SK-N-SH (cell line): ENCODE results near the gene GOLM1. TPM values are rescaled to one million over a fixed set of nuclear protein-coding genes. Genes with fewer than 3 reads are reported as not detected.
"Not testable (repeated sequence)": the region's sequence is repeated elsewhere in the genome, so short reads cannot be mapped to it uniquely, and the experiment has no call there.

Source experiments
- CTCF ChIA-PET: fragments of 300-600, 350-600 bp; formaldehyde crosslinking; extraction: SDS; loops from one replicate; lab custom pipeline; 2021; lab: Yijun Ruan, JAX
- POLR2A ChIA-PET: fragments of 350-600 bp; sonication (Branson Sonifier 250); formaldehyde crosslinking; extraction: SDS; loops from one replicate; lab custom pipeline; 2020; ENCODE audit warnings: antibody characterized with exemption, inconsistent platforms; lab: Yijun Ruan, JAX
- DNase-seq: peaks from one replicate; pipeline ENCODE4 v3.0.0; 2012
- H2AFZ ChIP-seq: fragments of 200-600 bp; sonication (generic); 2 replicates; pipeline ENCODE4 v1.8.1; 2016; ENCODE audit warnings: antibody characterized with exemption, mild to moderate bottlenecking, low read depth
- H3F3A ChIP-seq: fragments of 200-600 bp; sonication (generic); replicated peaks from 2 replicates; pipeline ENCODE3; 2016; ENCODE audit warnings: antibody characterized with exemption, mild to moderate bottlenecking; ENCODE audit not compliant: insufficient read depth
- H3K27ac ChIP-seq, 2 experiments: fragments of 200-500 bp in 1 of 2; fragments of 200-600 bp in 1 of 2; sonication (Bioruptor generic) in 1 of 2; sonication (generic), shearing (Covaris generic) in 1 of 2; 2 replicates each; pipeline versions ENCODE4 v1.5.1 to v1.6.1; 2014 to 2016; ENCODE audit warnings: low read depth in 2 of 2, inconsistent platforms in 1 of 2, low read length in 1 of 2, mild to moderate bottlenecking in 1 of 2, mixed read lengths in 1 of 2
- H3K27me3 ChIP-seq: fragments of 200-600 bp; sonication (generic), shearing (Covaris generic); 2 replicates; pipeline ENCODE4 v1.6.1; 2016; ENCODE audit warnings: mixed run types; ENCODE audit not compliant: insufficient read depth
- H3K36me3 ChIP-seq, 2 experiments: fragments of 200-500 bp in 1 of 2; fragments of 200-600 bp in 1 of 2; sonication (Bioruptor generic) in 1 of 2; sonication (generic) in 1 of 2; replicated peaks in 1 of 2; 2 replicates each; pipeline versions ENCODE3 to v1.5.1; 2014 to 2016; ENCODE audit warnings: low read length in 1 of 2, mild to moderate bottlenecking in 1 of 2; ENCODE audit not compliant: insufficient read depth in 2 of 2, control insufficient read depth in 1 of 2
- H3K4me1 ChIP-seq, 2 experiments: fragments of 200-500 bp in 1 of 2; fragments of 200-600 bp in 1 of 2; sonication (Bioruptor generic) in 1 of 2; sonication (generic), shearing (Covaris generic) in 1 of 2; 2 replicates each; pipeline versions ENCODE4 v1.5.1 to v1.6.1; 2014 to 2016; ENCODE audit warnings: low read depth in 1 of 2, low read length in 1 of 2, mixed run types in 1 of 2; ENCODE audit not compliant: insufficient read depth in 2 of 2, control insufficient read depth in 1 of 2
- H3K4me2 ChIP-seq: fragments of 200-600 bp; sonication (generic), shearing (Covaris generic); 2 replicates; pipeline ENCODE4 v1.6.1; 2017; ENCODE audit warnings: mixed run types
- H3K4me3 ChIP-seq, 2 experiments: fragments of 200-500 bp in 1 of 2; fragments of 200-600 bp in 1 of 2; sonication (Bioruptor generic) in 1 of 2; sonication (generic), shearing (Covaris generic) in 1 of 2; 2 replicates each; pipeline versions ENCODE4 v1.5.1 to v1.8.1; 2014 to 2016; ENCODE audit warnings: low read depth in 2 of 2, inconsistent platforms in 1 of 2, low read length in 1 of 2, mild to moderate bottlenecking in 1 of 2, mixed read lengths in 1 of 2, moderate library complexity in 1 of 2
- H3K79me2 ChIP-seq: fragments of 200-600 bp; sonication (generic); 2 replicates; pipeline ENCODE4 v1.8.1; 2017; ENCODE audit warnings: mild to moderate bottlenecking; ENCODE audit not compliant: insufficient read depth
- H3K9ac ChIP-seq: fragments of 200-600 bp; sonication (generic); 2 replicates; pipeline ENCODE4 v1.6.1; 2017; ENCODE audit warnings: mixed run types
- H3K9me2 ChIP-seq: fragments of 200-600 bp; sonication (generic); 2 replicates; pipeline ENCODE4 v1.6.1; 2017; ENCODE audit warnings: mixed run types
- H3K9me3 ChIP-seq: fragments of 200-600 bp; sonication (generic); 2 replicates; pipeline ENCODE4 v1.6.1; 2017; ENCODE audit warnings: mixed run types, mild to moderate bottlenecking, moderate library complexity
- H4K20me1 ChIP-seq: fragments of 200-600 bp; sonication (generic); 2 replicates; pipeline ENCODE4 v1.6.1; 2017; ENCODE audit warnings: mild to moderate bottlenecking, mixed run types; ENCODE audit not compliant: insufficient read depth
- EP300 ChIP-seq, 2 experiments: IDR thresholded peaks; 2 replicates each; pipeline versions ENCODE4 v1.4.0 to v1.6.1; 2012; ENCODE audit warnings: borderline replicate concordance in 1 of 2, low read depth in 1 of 2, low read length in 1 of 2
- MXI1 ChIP-seq: IDR thresholded peaks from 2 replicates; pipeline ENCODE4 v1.6.1; 2012; ENCODE audit warnings: mild to moderate bottlenecking, low read depth, low read length, improper control_type of control experiment
- WGBS: methylation state at CpG from one replicate; pipeline ENCODE4 v1.1.6; 2017; ENCODE audit warnings: low lambda C conversion rate; 5-methylcytosine and 5-hydroxymethylcytosine counted together
- polyA plus RNA-seq, 3 experiments: library from polyadenylated mRNA; depleted of rRNA; stranded (reverse); fragments of >200 nt; gene quantifications; 2 replicates each; pipeline ENCODE4 v1.2.3, GENCODE V29; 2012
- TF ChIP-seq, protein P1 (sequence below): IDR thresholded peaks from 2 replicates; pipeline ENCODE4 v1.6.1; 2012; ENCODE audit warnings: mild to moderate bottlenecking, low read depth, low read length, moderate library complexity
- TF ChIP-seq, protein P2 (sequence below): fragments of 150-350 bp; IDR thresholded peaks from 2 replicates; pipeline ENCODE4 v1.6.1; 2016; ENCODE audit warnings: mild to moderate bottlenecking, low read depth, low read length
- TF ChIP-seq, protein P3 (sequence below): IDR thresholded peaks from 2 replicates; pipeline ENCODE4 v1.4.0; 2012; ENCODE audit warnings: low read depth

The GOLM1 gene
- polyA plus RNA-seq, 1 of the 3 experiments (the other 2 are of a cell fraction), result 69.8 TPM

DNA sequence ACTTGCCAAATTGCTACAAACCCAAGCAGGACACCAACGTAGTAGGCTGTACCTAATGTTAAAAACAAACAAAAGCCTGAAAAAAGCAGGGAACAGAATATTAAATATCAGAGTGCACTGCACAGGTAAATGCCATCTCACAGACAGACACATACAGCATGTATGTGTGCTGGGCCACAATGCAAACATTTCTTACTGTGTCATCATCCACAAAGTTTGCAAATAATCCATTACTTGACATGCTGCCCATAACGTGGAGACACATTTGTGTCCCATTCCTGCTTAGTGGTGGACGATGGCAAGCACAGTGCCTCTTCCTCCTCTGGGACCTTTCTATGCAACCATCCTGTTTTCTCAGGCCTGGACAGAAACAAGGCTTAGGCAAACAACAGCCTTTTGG is 44.7 kb downstream of the GOLM1 start (continued):
- TF ChIP-seq, protein P1, sequence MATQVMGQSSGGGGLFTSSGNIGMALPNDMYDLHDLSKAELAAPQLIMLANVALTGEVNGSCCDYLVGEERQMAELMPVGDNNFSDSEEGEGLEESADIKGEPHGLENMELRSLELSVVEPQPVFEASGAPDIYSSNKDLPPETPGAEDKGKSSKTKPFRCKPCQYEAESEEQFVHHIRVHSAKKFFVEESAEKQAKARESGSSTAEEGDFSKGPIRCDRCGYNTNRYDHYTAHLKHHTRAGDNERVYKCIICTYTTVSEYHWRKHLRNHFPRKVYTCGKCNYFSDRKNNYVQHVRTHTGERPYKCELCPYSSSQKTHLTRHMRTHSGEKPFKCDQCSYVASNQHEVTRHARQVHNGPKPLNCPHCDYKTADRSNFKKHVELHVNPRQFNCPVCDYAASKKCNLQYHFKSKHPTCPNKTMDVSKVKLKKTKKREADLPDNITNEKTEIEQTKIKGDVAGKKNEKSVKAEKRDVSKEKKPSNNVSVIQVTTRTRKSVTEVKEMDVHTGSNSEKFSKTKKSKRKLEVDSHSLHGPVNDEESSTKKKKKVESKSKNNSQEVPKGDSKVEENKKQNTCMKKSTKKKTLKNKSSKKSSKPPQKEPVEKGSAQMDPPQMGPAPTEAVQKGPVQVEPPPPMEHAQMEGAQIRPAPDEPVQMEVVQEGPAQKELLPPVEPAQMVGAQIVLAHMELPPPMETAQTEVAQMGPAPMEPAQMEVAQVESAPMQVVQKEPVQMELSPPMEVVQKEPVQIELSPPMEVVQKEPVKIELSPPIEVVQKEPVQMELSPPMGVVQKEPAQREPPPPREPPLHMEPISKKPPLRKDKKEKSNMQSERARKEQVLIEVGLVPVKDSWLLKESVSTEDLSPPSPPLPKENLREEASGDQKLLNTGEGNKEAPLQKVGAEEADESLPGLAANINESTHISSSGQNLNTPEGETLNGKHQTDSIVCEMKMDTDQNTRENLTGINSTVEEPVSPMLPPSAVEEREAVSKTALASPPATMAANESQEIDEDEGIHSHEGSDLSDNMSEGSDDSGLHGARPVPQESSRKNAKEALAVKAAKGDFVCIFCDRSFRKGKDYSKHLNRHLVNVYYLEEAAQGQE, result no peak

DNA sequence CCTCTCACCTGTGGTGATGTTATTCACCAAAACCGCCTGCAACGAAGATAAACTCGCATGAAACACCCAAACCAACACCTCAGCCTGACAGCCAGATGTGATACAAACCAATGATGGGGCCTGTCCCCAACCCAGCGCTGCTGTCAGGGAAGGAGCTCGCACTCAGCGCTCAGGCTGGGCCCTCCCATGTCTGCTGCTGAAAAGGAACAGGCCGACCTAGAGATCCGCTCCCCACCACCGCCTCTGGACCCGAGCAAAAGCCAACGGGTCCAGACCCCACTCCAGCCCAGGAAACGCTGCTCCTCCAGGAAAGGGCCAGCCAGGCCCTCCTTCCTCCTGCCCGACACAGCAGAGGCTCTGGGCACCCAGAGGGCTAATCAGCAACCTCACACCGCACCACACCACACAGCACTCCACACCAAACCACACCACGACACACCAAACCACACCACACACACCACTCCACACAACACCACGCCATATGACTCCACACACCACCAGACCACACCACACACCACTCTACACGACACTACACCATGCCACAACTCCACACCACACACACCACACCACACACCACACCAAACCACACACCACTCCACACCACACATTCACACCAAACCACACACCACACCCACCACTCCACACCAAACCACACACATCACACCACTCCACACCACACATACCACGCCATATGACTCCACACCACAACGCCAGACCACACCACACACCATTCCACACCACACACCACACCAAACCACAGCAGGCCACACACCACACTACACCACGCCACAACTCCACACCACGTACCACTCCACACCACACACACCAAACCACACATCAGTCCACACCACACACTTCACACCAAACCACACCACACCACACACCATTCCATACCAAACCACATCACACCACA is 46.5 kb downstream of the GOLM1 start:
- TF ChIP-seq, protein P2, sequence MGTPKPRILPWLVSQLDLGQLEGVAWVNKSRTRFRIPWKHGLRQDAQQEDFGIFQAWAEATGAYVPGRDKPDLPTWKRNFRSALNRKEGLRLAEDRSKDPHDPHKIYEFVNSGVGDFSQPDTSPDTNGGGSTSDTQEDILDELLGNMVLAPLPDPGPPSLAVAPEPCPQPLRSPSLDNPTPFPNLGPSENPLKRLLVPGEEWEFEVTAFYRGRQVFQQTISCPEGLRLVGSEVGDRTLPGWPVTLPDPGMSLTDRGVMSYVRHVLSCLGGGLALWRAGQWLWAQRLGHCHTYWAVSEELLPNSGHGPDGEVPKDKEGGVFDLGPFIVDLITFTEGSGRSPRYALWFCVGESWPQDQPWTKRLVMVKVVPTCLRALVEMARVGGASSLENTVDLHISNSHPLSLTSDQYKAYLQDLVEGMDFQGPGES, result no peak
- TF ChIP-seq EP300 (IDR thresholded peaks at IDR 0.05; ENCODE audit: borderline replicate concordance in 1 of 2, low read depth in 1 of 2, low read length in 1 of 2), result no peak
- TF ChIP-seq MXI1, result no peak
- TF ChIP-seq, protein P3, sequence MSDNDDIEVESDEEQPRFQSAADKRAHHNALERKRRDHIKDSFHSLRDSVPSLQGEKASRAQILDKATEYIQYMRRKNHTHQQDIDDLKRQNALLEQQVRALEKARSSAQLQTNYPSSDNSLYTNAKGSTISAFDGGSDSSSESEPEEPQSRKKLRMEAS, result no peak
- no peaks in the 10 kb centered on the region for H3K36me3 ChIP-seq
- ChIA-PET POLR2A (no interaction called here), CTCF (no interaction called here)
- no peaks in the 10 kb centered on the region for H3K27me3 ChIP-seq
- H3F3A ChIP-seq, result no peaks in the 10 kb centered on the region
- no peaks in the 10 kb centered on the region for H3K4me1 ChIP-seq
- no peak overlapping the region for H3K4me3 ChIP-seq
- H3K9me3 ChIP-seq, result no peaks in the 10 kb centered on the region
- no peak overlapping the region for H3K27ac ChIP-seq
- 0 out of 2 replicates have a peak, but pooled peaks cover 2% of the 10 kb centered on the region for H3K79me2 ChIP-seq
- no peak overlapping the region for H3K4me2 ChIP-seq
- no peak overlapping the region for H3K9ac ChIP-seq
- H2AFZ ChIP-seq, result no peak overlapping the region
- DNase-seq, result no peak
- no peaks in the 10 kb centered on the region for H4K20me1 ChIP-seq
- no peaks in the 10 kb centered on the region for H3K9me2 ChIP-seq
- 92% methylated on average over 12 of the region's 21 CpGs for WGBS

DNA sequence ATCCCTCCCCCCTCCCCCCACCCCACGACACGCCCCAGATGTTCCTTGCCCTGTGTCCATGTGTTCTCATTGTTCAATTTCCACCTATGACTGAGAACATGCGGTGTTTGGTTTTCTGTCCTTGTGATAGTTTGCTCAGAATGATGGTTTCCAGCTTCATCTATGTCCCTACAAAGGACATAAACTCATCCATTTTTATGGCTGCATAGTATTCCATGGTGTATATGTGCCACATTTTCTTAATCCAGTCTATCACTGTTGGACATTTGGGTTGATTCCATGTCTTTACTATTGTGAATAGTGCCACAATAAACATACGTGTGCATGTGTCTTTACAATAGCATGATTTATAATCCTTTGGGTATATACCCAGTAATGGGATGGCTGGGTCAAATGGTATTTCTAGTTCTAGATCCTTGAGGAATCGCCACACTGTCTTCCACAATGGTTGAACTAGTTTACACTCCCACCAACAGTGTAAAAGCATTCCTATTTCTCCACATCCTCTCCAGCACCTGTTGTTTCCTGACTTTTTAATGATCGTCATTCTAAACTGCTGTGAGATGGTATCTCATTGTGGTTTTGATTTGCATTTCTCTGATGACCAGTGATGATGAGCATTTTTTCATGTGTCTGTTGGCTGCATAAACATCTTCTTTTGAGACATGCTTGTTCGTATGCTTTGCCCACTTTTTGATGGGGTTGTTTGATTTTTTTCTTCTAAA is 51.2 kb downstream of the GOLM1 start:
- H3K79me2 ChIP-seq, H3K4me3 ChIP-seq, POLR2A ChIA-PET, CTCF ChIA-PET, H3K27me3 ChIP-seq, DNase-seq, H4K20me1 ChIP-seq, H3K9me3 ChIP-seq, H3K9ac ChIP-seq, H3K9me2 ChIP-seq, H3K27ac ChIP-seq, H3K4me2 ChIP-seq, H2AFZ ChIP-seq, H3F3A ChIP-seq, H3K36me3 ChIP-seq: not testable (repeated sequence)
- peaks cover 0 to 15% of the 10 kb centered on the region in 2 experiments; a peak in 1 of 4 replicates for H3K4me1 ChIP-seq
- WGBS, result 96% methylated on average over 6 of the region's 7 CpGs
